Adrenal gland (tissue), 12 donors: ENCODE data around the gene EPSTI1. TPM values are rescaled to one million over a fixed set of nuclear protein-coding genes. Genes with fewer than 3 reads are reported as not detected.

Experiments
- DNase-seq, 7 donors: peaks; one replicate each; pipeline ENCODE4 v3.0.0-alpha.2; 2019 to 2020
- H3K27ac ChIP-seq, 5 donors: fragments of 200-600 bp; sonication (generic) in 4 of 5; 1 replicate in 3 of 5; 2 replicates in 2 of 5; pipeline versions ENCODE4 v1.5.1 to v1.8.0; 2016 to 2020; ENCODE audit warnings: mild to moderate bottlenecking in 1 of 5
- H3K27me3 ChIP-seq: fragments of 200-600 bp; 2 replicates; pipeline ENCODE4 v1.8.0; 2021
- H3K36me3 ChIP-seq, 2 donors: fragments of 200-600 bp; replicated peaks in 1 of 2; 1 replicate in 1 of 2; 2 replicates in 1 of 2; pipeline versions ENCODE4 v1.5.1 to v1.8.0; 2018 to 2022
- H3K4me1 ChIP-seq, 2 donors: fragments of 200-600 bp; replicated peaks in 1 of 2; 1 replicate in 1 of 2; 2 replicates in 1 of 2; pipeline versions ENCODE4 v1.5.1 to v1.8.0; 2018 to 2021
- H3K4me3 ChIP-seq, 4 donors: fragments of 200-600 bp; sonication (generic) in 3 of 4; one replicate each; pipeline ENCODE4 v1.5.1; 2016 to 2018
- H3K9me3 ChIP-seq, 3 donors: fragments of 200-600 bp; sonication (generic) in 1 of 3; replicated peaks in 1 of 3; 1 replicate in 2 of 3; 2 replicates in 1 of 3; pipeline versions ENCODE4 v1.5.1 to v1.8.0; 2016 to 2021
- POLR2A ChIP-seq, 2 donors: fragments of 450-650 bp; IDR thresholded peaks; one replicate each; pipeline ENCODE4 v1.6.1; 2017; ENCODE audit warnings: antibody characterized with exemption in 2 of 2, mild to moderate bottlenecking in 2 of 2, moderate library complexity in 1 of 2
- WGBS, 4 donors: extraction: QIAGEN DNeasy Blood & Tissue Kit in 2 of 4; methylation state at CpG; one replicate each; pipeline versions ENCODE4 v1.1.5 to v1.1.7; 2013 to 2017; 5-methylcytosine and 5-hydroxymethylcytosine counted together
- intact Hi-C, 2 donors: fragments of 100-400 bp; cut with DNase I; formaldehyde crosslinking; loops; one replicate each; pipeline versions ENCODE4 v1.14.1 to v1.15.0; 2022 to 2023
- polyA plus RNA-seq, 3 donors: library from polyadenylated mRNA; stranded (reverse); fragments of 200-250 nt in 2 of 3; fragments of 350-450 nt in 1 of 3; fragmentation: Illumina TruSeq in 1 of 3; extraction: RNeasy Lipid Tissue Mini Kit (QIAGEN cat#74804) in 1 of 3; gene quantifications; one replicate each; pipeline ENCODE4 v1.2.3, GENCODE V29; 2013 to 2014
- total RNA-seq, 9 donors: library from RNA; depleted of rRNA in 4 of 9; stranded (reverse); fragments of >200 nt in 4 of 9; fragments of 120-200 nt in 1 of 9; fragmentation: NEBNext Ultra II Directional in 1 of 9; extraction: Animal tissue kit (Norgen Biotek cat#: 25700) in 1 of 9; gene quantifications; one replicate each; pipeline versions ENCODE4 v1.1.0 to v1.2.4, GENCODE V29; 2013 to 2023
- TF ChIP-seq, protein P1 (sequence below), 6 experiments: fragments of 450-650 bp in 4 of 6; fragments of 200-600 bp in 2 of 6; sonication (generic) in 1 of 6; IDR thresholded peaks; 1 replicate in 5 of 6; 2 replicates in 1 of 6; pipeline versions ENCODE4 v1.5.1 to v1.8.0; 2016 to 2021; ENCODE audit warnings: antibody characterized with exemption in 6 of 6, mild to moderate bottlenecking in 2 of 6, moderate library complexity in 1 of 6
- donor health status: healthy with polysubstance abuse.
- donor health status: Bipolar disorder and iron deficiency.
- donor health status: DM: yes; HTN: yes; CAD: no.
- donor health status: DM: no; HTN: no; CAD: no.
- donor health status: DM: no; HTN: no; CAD: no.
- donor health status: DM: yes; HTN: yes; CAD: no.

The EPSTI1 gene
- total and polyA plus RNA-seq, 12 donors, result 6.8 to 36.3 (median 10.2) TPM

- Histone ChIP-seq H3K27me3 (no peaks in the 10 kb centered on the region), H3K4me1 (no peaks in the 10 kb centered on the region), H3K9me3 (no peaks in the 10 kb centered on the region), H3K4me3 (no peak overlapping the region), H3K27ac (no peak overlapping the region), H3K36me3 (no peaks in the 10 kb centered on the region)
- 73 to 76% (median 74%) methylated on average over 4 of the region's 4 CpGs for WGBS, 4 donors
- DNase-seq, result no peak
- TF ChIP-seq POLR2A (IDR thresholded peaks at IDR 0.05), result no peak
- TF ChIP-seq, protein P1, sequence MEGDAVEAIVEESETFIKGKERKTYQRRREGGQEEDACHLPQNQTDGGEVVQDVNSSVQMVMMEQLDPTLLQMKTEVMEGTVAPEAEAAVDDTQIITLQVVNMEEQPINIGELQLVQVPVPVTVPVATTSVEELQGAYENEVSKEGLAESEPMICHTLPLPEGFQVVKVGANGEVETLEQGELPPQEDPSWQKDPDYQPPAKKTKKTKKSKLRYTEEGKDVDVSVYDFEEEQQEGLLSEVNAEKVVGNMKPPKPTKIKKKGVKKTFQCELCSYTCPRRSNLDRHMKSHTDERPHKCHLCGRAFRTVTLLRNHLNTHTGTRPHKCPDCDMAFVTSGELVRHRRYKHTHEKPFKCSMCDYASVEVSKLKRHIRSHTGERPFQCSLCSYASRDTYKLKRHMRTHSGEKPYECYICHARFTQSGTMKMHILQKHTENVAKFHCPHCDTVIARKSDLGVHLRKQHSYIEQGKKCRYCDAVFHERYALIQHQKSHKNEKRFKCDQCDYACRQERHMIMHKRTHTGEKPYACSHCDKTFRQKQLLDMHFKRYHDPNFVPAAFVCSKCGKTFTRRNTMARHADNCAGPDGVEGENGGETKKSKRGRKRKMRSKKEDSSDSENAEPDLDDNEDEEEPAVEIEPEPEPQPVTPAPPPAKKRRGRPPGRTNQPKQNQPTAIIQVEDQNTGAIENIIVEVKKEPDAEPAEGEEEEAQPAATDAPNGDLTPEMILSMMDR (IDR thresholded peaks at IDR 0.05), result no peak
- intact Hi-C loops, result no loop called here
Observed at GRCh38 chr13:42860485-42860884, 131.6 kb downstream of the EPSTI1 start.

GRCh38 chr13:42859760-42860159, 132.3 kb downstream of the EPSTI1 start:
- no peaks in the 10 kb centered on the region for H3K4me1 ChIP-seq
- H3K27me3 ChIP-seq, result no peaks in the 10 kb centered on the region
- no peak overlapping the region for H3K27ac ChIP-seq
- 46 to 65% (median 55%) methylated on average over 2 of the region's 2 CpGs for WGBS, 4 donors
- no peaks in the 10 kb centered on the region for H3K9me3 ChIP-seq
- TF ChIP-seq, protein P1 (IDR thresholded peaks at IDR 0.05), result no peak
- no peak for TF ChIP-seq POLR2A (IDR thresholded peaks at IDR 0.05)
- no peak overlapping the region for H3K4me3 ChIP-seq
- H3K36me3 ChIP-seq, result no peaks in the 10 kb centered on the region
- intact Hi-C loops, result no loop called here
- no peak for DNase-seq

GRCh38 chr13:42855410-42855809, 136.6 kb downstream of the EPSTI1 start:
- WGBS, 4 donors, result 66 to 79% (median 69%) methylated on average over 7 of the region's 7 CpGs
- Histone ChIP-seq H3K9me3 (no peaks in the 10 kb centered on the region), H3K36me3 (no peaks in the 10 kb centered on the region), H3K27me3 (no peaks in the 10 kb centered on the region), H3K4me1 (no peaks in the 10 kb centered on the region), H3K4me3 (no peak overlapping the region), H3K27ac (no peak overlapping the region)
- no peak for DNase-seq
- intact Hi-C loops, result no loop called here
- no peak for TF ChIP-seq POLR2A (IDR thresholded peaks at IDR 0.05)

DNA sequence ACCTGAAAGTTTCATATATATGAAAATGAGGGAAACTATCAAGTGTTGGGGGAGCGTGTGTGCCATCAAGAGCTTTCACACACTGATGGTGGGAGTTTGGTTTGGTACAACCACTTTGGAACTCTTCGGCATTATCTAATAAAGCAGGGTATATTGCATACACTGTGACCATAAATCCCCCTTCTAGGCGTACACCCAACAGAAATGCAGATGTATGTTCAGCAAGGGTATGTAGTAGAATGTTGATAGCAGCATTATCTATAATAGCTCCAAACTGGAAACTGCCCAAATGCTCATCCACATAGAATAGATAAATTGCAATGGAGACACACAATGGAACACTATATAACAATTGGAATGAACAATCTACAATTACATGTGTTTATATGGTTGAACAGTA, 139.9 kb downstream of the EPSTI1 start:
- H3K9me3 ChIP-seq, result no peaks in the 10 kb centered on the region
- 84 to 92% (median 88%) methylated on average over 3 of the region's 3 CpGs for WGBS, 4 donors
- no peaks in the 10 kb centered on the region for H3K4me1 ChIP-seq
- TF ChIP-seq, protein P1 (IDR thresholded peaks at IDR 0.05), result no peak
- H3K27me3 ChIP-seq, result no peaks in the 10 kb centered on the region
- no peak overlapping the region for H3K27ac ChIP-seq
- intact Hi-C loops, result no loop called here
- H3K4me3 ChIP-seq, result no peak overlapping the region
- no peak for DNase-seq
- H3K36me3 ChIP-seq, result no peaks in the 10 kb centered on the region

DNA sequence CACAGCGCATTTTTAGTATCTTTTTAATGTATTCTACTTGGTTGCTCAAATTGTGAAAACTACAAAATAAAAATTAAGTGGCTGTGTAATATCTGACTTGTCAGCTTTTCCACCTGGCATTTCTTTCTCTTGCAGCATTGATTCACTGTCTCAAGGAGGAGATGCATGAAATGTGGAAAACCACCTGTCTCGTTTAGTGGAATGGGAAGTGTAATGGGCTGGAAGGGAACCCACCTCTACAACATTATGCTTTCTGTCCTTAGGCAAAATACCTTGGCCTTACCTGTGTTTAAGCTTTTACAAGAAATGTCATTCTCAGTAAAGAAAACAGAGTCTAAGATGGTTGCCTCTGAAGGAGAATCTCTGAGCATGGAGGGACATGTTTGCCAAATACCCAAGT, 142.8 kb downstream of the EPSTI1 start:
- 85 to 97% (median 95%) methylated on average over 2 of the region's 2 CpGs for WGBS, 4 donors
- Histone ChIP-seq H3K4me3 (no peak overlapping the region), H3K27ac (no peak overlapping the region), H3K4me1 (no peaks in the 10 kb centered on the region), H3K27me3 (no peaks in the 10 kb centered on the region), H3K36me3 (no peaks in the 10 kb centered on the region), H3K9me3 (no peaks in the 10 kb centered on the region)
- no peak for DNase-seq
- intact Hi-C loops, result no loop called here
- TF ChIP-seq POLR2A (IDR thresholded peaks at IDR 0.05), result no peak
- TF ChIP-seq, protein P1 (IDR thresholded peaks at IDR 0.05), result no peak
